ENCODE measurements around the gene ARHGAP6. TPM values are rescaled to one million over a fixed set of nuclear protein-coding genes. Genes with fewer than 3 reads are reported as not detected.

The ARHGAP6 gene
- total and polyA plus RNA-seq, 11 donors, result 2.1 to 6.6 (median 2.5) TPM

- H3K4me1 ChIP-seq, result peaks cover 0 to 19% (median 0%) of the 10 kb centered on the region in 12 donors
- intact Hi-C loops (cut with DNase I), result no loop called here
- H3K36me3 ChIP-seq, result no peaks in the 10 kb centered on the region
- TF ChIP-seq POLR2A (IDR thresholded peaks at IDR 0.05) (no peak), CTCF (IDR thresholded peaks at IDR 0.05) (no peak)
- no peak for DNase-seq
- no peak overlapping the region for H3K4me3 ChIP-seq
- 51 to 75% (median 64%) methylated on average over 3 of the region's 3 CpGs for WGBS, 4 donors
- ATAC-seq, result no peak
- no peaks in the 10 kb centered on the region for H3K9me3 ChIP-seq
- peak overlapping the region in 1 of 12 donors; percentile 18 for H3K27ac ChIP-seq
- H3K27me3 ChIP-seq, result no peaks in the 10 kb centered on the region
These were observed 318.4 kb downstream of the ARHGAP6 start for GRCh38 chrX:11347300-11347699.

- no peak for TF ChIP-seq CTCF (IDR thresholded peaks at IDR 0.05)
- no peak for TF ChIP-seq POLR2A (IDR thresholded peaks at IDR 0.05)
- H3K4me1 ChIP-seq, result peaks cover 0 to 13% (median 0%) of the 10 kb centered on the region in 12 donors
- H3K4me3 ChIP-seq, result no peak overlapping the region
- ATAC-seq (no peak), DNase-seq (no peak)
- H3K27me3 ChIP-seq, result no peaks in the 10 kb centered on the region
- H3K27ac ChIP-seq, result no peak overlapping the region
- intact Hi-C loops (cut with DNase I), result no loop called here
- H3K36me3 ChIP-seq, result no peaks in the 10 kb centered on the region
- WGBS, 4 donors, result 54 to 80% (median 75%) methylated on average over 2 of the region's 2 CpGs
- H3K9me3 ChIP-seq, result no peaks in the 10 kb centered on the region
These were observed 319.5 kb downstream of the ARHGAP6 start for GRCh38 chrX:11346121-11346682.

GRCh38 chrX:11342673-11343072, 323.0 kb downstream of the ARHGAP6 start:
- no peaks in the 10 kb centered on the region for H3K9me3 ChIP-seq
- H3K27me3 ChIP-seq, result no peaks in the 10 kb centered on the region
- no peak for ATAC-seq
- H3K4me3 ChIP-seq, result no peak overlapping the region
- H3K27ac ChIP-seq, result no peak overlapping the region
- TF ChIP-seq POLR2A (IDR thresholded peaks at IDR 0.05) (no peak), CTCF (IDR thresholded peaks at IDR 0.05) (no peak)
- intact Hi-C loops (cut with DNase I), result no loop called here
- no peak for DNase-seq
- H3K4me1 ChIP-seq, result peaks cover 0 to 6% (median 0%) of the 10 kb centered on the region in 12 donors
- no peaks in the 10 kb centered on the region for H3K36me3 ChIP-seq

GRCh38 chrX:11341274-11342201, 324.2 kb downstream of the ARHGAP6 start:
- Histone ChIP-seq H3K36me3 (no peaks in the 10 kb centered on the region), H3K9me3 (no peaks in the 10 kb centered on the region), H3K27me3 (no peaks in the 10 kb centered on the region), H3K4me1 (peaks cover 0 to 6% (median 0%) of the 10 kb centered on the region in 12 donors), H3K27ac (peak overlapping the region in 5 of 12 donors; percentile 12 to 73 (median 49)), H3K4me3 (no peak overlapping the region)
- TF ChIP-seq CTCF (IDR thresholded peaks at IDR 0.05), result no peak
- TF ChIP-seq POLR2A (IDR thresholded peaks at IDR 0.05), result no peak
- ATAC-seq (peak in 3 of 4 donors; percentile 85 to 93 (median 88)), DNase-seq (peak; percentile 27 to 75 (median 58))
- 36 to 60% (median 47%) methylated on average over 10 of the region's 10 CpGs for WGBS, 4 donors
- intact Hi-C loops (cut with DNase I), result no loop called here

Measured in heart left ventricle (tissue), 16 donors.